K562 (cell line): ENCODE results near the gene G6PC2. TPM values are rescaled to one million over a fixed set of nuclear protein-coding genes. Genes with fewer than 3 reads are reported as not detected.

Experiments used
- C11orf30 ChIP-seq: fragments of 450-650 bp; IDR thresholded peaks from 2 replicates; pipeline ENCODE4 v1.6.1; 2016; ENCODE audit warnings: low read depth, mild to moderate bottlenecking
- CBX3 ChIP-seq, 2 experiments: IDR thresholded peaks; 1 replicate in 1 of 2; 2 replicates in 1 of 2; pipeline ENCODE4 v1.6.1; 2012; ENCODE audit warnings: inconsistent platforms in 2 of 2, low read length in 2 of 2, borderline replicate concordance in 1 of 2, control low read depth in 1 of 2
- CGGBP1 ChIP-seq: fragments of 250-450 bp; sonication (Bioruptor Pico); IDR thresholded peaks from 2 replicates; pipeline ENCODE4 v1.9.0; 2021; ENCODE audit warnings: mild to moderate bottlenecking
- CHCHD3 ChIP-seq: fragments of 250-450 bp; sonication (Bioruptor Pico); IDR thresholded peaks from 2 replicates; pipeline ENCODE4 v2.1.2; 2022; ENCODE audit warnings: mild to moderate bottlenecking
- CREM ChIP-seq: IDR thresholded peaks from 2 replicates; pipeline ENCODE4 v1.6.1; 2014; ENCODE audit warnings: antibody characterized with exemption, low read depth
- FOSL1 ChIP-seq: fragments of 200-800 bp; sonication (Bioruptor generic); conservative IDR thresholded peaks from 2 replicates; pipeline ENCODE4 v1.6.1; 2016; ENCODE audit warnings: missing genetic modification characterization, missing compliant biosample characterization
- FOXK1 ChIP-seq: sonication (generic); formaldehyde crosslinking; IDR thresholded peaks from 2 replicates; pipeline ENCODE4 v1.8.0; 2022; ENCODE audit warnings: missing genetic modification reagents, mild to moderate bottlenecking, borderline replicate concordance
- GATAD2B ChIP-seq: fragments of 450-650 bp; IDR thresholded peaks from 2 replicates; pipeline ENCODE4 v1.6.1; 2017; ENCODE audit warnings: mild to moderate bottlenecking, borderline replicate concordance
- KAT7 ChIP-seq: sonication (generic); formaldehyde crosslinking; IDR thresholded peaks from 2 replicates; pipeline ENCODE4 v1.8.0; 2022; ENCODE audit warnings: missing genetic modification reagents, mild to moderate bottlenecking, borderline replicate concordance
- LARP7 ChIP-seq: fragments of 450-650 bp; IDR thresholded peaks from 2 replicates; pipeline ENCODE4 v1.6.1; 2016
- MCM3 ChIP-seq: fragments of 450-650 bp; IDR thresholded peaks from 2 replicates; pipeline ENCODE4 v1.6.1; 2016
- NONO ChIP-seq, 2 experiments: fragments of 200-400 bp in 1 of 2; fragments of 450-650 bp in 1 of 2; formaldehyde crosslinking in 1 of 2; IDR thresholded peaks; 2 replicates each; pipeline ENCODE4 v1.6.1; 2017; ENCODE audit warnings: low read depth in 2 of 2, mild to moderate bottlenecking in 2 of 2, moderate library complexity in 2 of 2, low read length in 1 of 2
- NR2C2 ChIP-seq, 2 experiments: fragments of 200-800 bp in 1 of 2; sonication (Bioruptor generic) in 1 of 2; sonication (generic) in 1 of 2; formaldehyde crosslinking in 1 of 2; IDR thresholded peaks; 2 replicates each; pipeline versions ENCODE4 v1.6.1 to v1.8.0; 2016 to 2022; ENCODE audit warnings: mild to moderate bottlenecking in 1 of 2, missing compliant biosample characterization in 1 of 2, missing genetic modification characterization in 1 of 2, missing genetic modification reagents in 1 of 2
- NUFIP1 ChIP-seq: fragments of 450-650 bp; IDR thresholded peaks from 2 replicates; pipeline ENCODE4 v1.6.1; 2018; ENCODE audit not compliant: partially characterized antibody
- PRPF4 ChIP-seq: fragments of 200-400 bp; formaldehyde crosslinking; IDR thresholded peaks from one replicate; pipeline ENCODE4 v1.6.1; 2017; ENCODE audit warnings: low read length, low read depth, mild to moderate bottlenecking; ENCODE audit not compliant: insufficient read depth, poor library complexity, severe bottlenecking
- RAD51 ChIP-seq: fragments of 450-650 bp; IDR thresholded peaks from 2 replicates; pipeline ENCODE4 v1.7.1; 2016; ENCODE audit warnings: low read depth, mild to moderate bottlenecking, borderline replicate concordance
- RBM25 ChIP-seq: fragments of 200-400 bp; formaldehyde crosslinking; IDR thresholded peaks from 2 replicates; pipeline ENCODE4 v1.6.1; 2018; ENCODE audit warnings: low read length, low read depth, moderate library complexity; ENCODE audit not compliant: severe bottlenecking
- U2AF1 ChIP-seq: fragments of 200-400 bp; formaldehyde crosslinking; optimal IDR thresholded peaks from 2 replicates; pipeline ENCODE3; 2017; ENCODE audit warnings: mild to moderate bottlenecking, low read depth, low read length, moderate library complexity
- ZBTB17 ChIP-seq: fragments of 450-650 bp; formaldehyde crosslinking; IDR thresholded peaks from 2 replicates; pipeline ENCODE4 v1.4.0; 2020; ENCODE audit warnings: mild to moderate bottlenecking
- ZC3H4 ChIP-seq: sonication (generic); formaldehyde crosslinking; IDR thresholded peaks from 2 replicates; pipeline ENCODE4 v1.9.0; 2021; ENCODE audit warnings: missing genetic modification reagents, borderline replicate concordance
- ZNF586 ChIP-seq: fragments of 450-650 bp; formaldehyde crosslinking; conservative IDR thresholded peaks from 2 replicates; pipeline ENCODE4 v1.4.0; 2020; ENCODE audit warnings: mild to moderate bottlenecking, moderate library complexity
- polyA plus RNA-seq, 8 experiments: library from polyadenylated mRNA; depleted of rRNA in 4 of 8; stranded (reverse) in 5 of 8; unstranded in 3 of 8; fragments of >200 nt; fragmentation: Nextera tagmentation in 2 of 8; fragmentation: Illumina TruSeq in 1 of 8; extraction: Ambion mirVana in 2 of 8; extraction: Trizol in 1 of 8; gene quantifications; 2 replicates each; pipeline versions ENCODE4 v1.2.1 to v1.2.3, GENCODE V29; 2011 to 2014; ENCODE audit warnings: inconsistent platforms in 1 of 8, missing spikeins in 1 of 8
- total RNA-seq, 7 experiments: library from RNA; depleted of rRNA in 6 of 7; stranded (reverse); fragments of >200 nt in 6 of 7; fragmentation: Illumina TruSeq in 2 of 7; extraction: Trizol in 2 of 7; gene quantifications; 2 replicates each; pipeline versions ENCODE4 v1.2.1 to v1.2.3, GENCODE V29; 2011 to 2021; ENCODE audit warnings: low replicate concordance in 1 of 7
- TF ChIP-seq, protein P1 (sequence below): fragments of 250-450 bp; sonication (Bioruptor Pico); IDR thresholded peaks from 2 replicates; pipeline ENCODE4 v1.4.0; 2020; ENCODE audit warnings: borderline replicate concordance
- TF ChIP-seq, protein P2 (sequence below): fragments of 450-650 bp; formaldehyde crosslinking; IDR thresholded peaks from 2 replicates; pipeline ENCODE4 v1.4.0; 2020; ENCODE audit warnings: mild to moderate bottlenecking, moderate library complexity
- TF ChIP-seq, protein P3 (sequence below): fragments of 250-450 bp; sonication (Bioruptor Pico); IDR thresholded peaks from 2 replicates; pipeline ENCODE4 v1.4.0; 2020; ENCODE audit warnings: mild to moderate bottlenecking

G6PC2 gene
- total and polyA plus RNA-seq, 9 of the 15 experiments (the other 6 are each of a cell fraction or from before 2014, with no cell fraction given), result 0.03 to 0.15 TPM; not detected in 7

DNA sequence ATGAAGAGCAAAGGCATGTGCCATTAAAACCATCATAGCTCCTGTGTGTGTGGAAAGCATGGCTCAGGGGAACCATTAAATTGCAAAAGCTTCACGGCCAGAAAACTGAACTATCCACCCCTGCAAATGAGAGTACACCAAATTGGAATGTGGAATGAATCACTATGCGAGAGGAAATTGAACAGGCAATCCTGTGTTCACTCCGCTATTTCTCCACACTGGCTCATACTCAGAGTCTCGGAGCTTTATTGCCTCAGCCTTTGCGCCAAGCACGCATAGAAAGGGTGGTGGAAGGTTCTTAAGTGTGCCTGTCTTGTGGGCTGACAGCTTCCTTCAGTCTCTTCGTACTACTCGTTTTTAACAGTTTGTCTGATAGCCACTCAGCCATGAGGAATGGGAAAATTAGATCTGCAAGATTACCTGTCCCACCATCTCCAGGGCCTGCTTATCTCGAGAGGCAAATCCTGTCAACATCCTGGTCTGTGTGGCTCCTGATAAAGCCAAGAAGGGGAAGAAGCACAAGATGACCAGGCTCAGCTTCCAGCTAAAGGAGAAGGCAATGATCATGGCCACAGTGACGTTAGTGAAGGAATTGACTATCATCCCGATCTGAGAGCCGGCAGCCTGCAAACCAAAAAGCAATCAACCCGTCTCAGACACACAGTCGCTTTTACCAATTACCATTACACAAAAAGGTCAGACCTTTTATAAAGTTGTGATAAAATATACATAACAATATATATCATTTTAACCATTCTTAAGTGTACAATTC, 34.9 kb downstream of the G6PC2 start (continued):
- TF ChIP-seq, protein P1, sequence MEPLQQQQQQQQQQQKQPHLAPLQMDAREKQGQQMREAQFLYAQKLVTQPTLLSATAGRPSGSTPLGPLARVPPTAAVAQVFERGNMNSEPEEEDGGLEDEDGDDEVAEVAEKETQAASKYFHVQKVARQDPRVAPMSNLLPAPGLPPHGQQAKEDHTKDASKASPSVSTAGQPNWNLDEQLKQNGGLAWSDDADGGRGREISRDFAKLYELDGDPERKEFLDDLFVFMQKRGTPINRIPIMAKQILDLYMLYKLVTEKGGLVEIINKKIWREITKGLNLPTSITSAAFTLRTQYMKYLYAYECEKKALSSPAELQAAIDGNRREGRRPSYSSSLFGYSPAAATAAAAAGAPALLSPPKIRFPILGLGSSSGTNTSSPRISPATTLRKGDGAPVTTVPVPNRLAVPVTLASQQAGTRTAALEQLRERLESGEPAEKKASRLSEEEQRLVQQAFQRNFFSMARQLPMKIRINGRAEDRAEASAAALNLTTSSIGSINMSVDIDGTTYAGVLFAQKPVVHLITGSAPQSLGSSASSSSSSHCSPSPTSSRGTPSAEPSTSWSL (CRISPR knock-in tag), result no peak
- TF ChIP-seq RAD51 (peak; percentile 55), ZNF586 (no peak), ZBTB17 (peak; percentile 85), NONO (IDR thresholded peaks at IDR 0.05; ENCODE audit: low read depth in 2 of 2, low read length in 1 of 2) (peak in 1 of 2 experiments; percentile 95; a peak in 2 of 4 replicates), MCM3 (no peak), CREM (peak; percentile 92), GATAD2B (peak; percentile 99), KAT7 (peak; percentile 82; the same call in 1 of the 2 replicates), FOSL1 (peak; percentile 95), CBX3 (IDR thresholded peaks at IDR 0.05; ENCODE audit: borderline replicate concordance in 1 of 2, low read length in 2 of 2) (peak in 1 of 2 experiments; percentile 94; a peak in 2 of 3 replicates), RBM25 (no peak), C11orf30 (no peak), LARP7 (no peak), CHCHD3 (CRISPR knock-in tag) (no peak), NUFIP1 (peak; percentile 79), NR2C2 (CRISPR knock-in tag; IDR thresholded peaks at IDR 0.05) (no peak; the same call in 1 of the 2 replicates), NR2C2 (tag; IDR thresholded peaks at IDR 0.05) (peak; percentile 49), FOXK1 (CRISPR knock-in tag) (no peak), PRPF4 (no peak), ZC3H4 (CRISPR knock-in tag) (no peak), U2AF1 (peak; percentile 11), CGGBP1 (CRISPR knock-in tag) (peak; percentile 82; the same call in 1 of the 2 replicates)
- TF ChIP-seq, protein P2, sequence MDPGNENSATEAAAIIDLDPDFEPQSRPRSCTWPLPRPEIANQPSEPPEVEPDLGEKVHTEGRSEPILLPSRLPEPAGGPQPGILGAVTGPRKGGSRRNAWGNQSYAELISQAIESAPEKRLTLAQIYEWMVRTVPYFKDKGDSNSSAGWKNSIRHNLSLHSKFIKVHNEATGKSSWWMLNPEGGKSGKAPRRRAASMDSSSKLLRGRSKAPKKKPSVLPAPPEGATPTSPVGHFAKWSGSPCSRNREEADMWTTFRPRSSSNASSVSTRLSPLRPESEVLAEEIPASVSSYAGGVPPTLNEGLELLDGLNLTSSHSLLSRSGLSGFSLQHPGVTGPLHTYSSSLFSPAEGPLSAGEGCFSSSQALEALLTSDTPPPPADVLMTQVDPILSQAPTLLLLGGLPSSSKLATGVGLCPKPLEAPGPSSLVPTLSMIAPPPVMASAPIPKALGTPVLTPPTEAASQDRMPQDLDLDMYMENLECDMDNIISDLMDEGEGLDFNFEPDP, result no peak
- TF ChIP-seq, protein P3, sequence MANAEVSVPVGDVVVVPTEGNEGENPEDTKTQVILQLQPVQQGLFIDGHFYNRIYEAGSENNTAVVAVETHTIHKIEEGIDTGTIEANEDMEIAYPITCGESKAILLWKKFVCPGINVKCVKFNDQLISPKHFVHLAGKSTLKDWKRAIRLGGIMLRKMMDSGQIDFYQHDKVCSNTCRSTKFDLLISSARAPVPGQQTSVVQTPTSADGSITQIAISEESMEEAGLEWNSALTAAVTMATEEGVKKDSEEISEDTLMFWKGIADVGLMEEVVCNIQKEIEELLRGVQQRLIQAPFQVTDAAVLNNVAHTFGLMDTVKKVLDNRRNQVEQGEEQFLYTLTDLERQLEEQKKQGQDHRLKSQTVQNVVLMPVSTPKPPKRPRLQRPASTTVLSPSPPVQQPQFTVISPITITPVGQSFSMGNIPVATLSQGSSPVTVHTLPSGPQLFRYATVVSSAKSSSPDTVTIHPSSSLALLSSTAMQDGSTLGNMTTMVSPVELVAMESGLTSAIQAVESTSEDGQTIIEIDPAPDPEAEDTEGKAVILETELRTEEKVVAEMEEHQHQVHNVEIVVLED, result peak; percentile 35
